HepG2 (cell line): ENCODE results near the gene LENEP. TPM values are rescaled to one million over a fixed set of nuclear protein-coding genes. Genes with fewer than 3 reads are reported as not detected.

Experiments
- ATAD3A ChIP-seq: sonication (generic); formaldehyde crosslinking; IDR thresholded peaks from 2 replicates; pipeline ENCODE4 v1.4.0; 2020; ENCODE audit warnings: missing genetic modification reagents
- ATRX ChIP-seq: sonication (generic); formaldehyde crosslinking; IDR thresholded peaks from 2 replicates; pipeline ENCODE4 v1.4.0; 2020; ENCODE audit warnings: missing genetic modification reagents, borderline replicate concordance
- GPBP1L1 ChIP-seq: sonication (generic); formaldehyde crosslinking; IDR thresholded peaks from 2 replicates; pipeline ENCODE4 v1.5.0; 2020; ENCODE audit warnings: mild to moderate bottlenecking, missing genetic modification reagents
- POLR2A ChIP-seq, 2 experiments: IDR thresholded peaks; 2 replicates each; pipeline ENCODE4 v1.6.1; 2011; ENCODE audit warnings: low read depth in 2 of 2, low read length in 2 of 2, mild to moderate bottlenecking in 1 of 2, moderate library complexity in 1 of 2; ENCODE audit not compliant: insufficient read depth in 1 of 2
- THAP9 ChIP-seq: sonication (generic); formaldehyde crosslinking; IDR thresholded peaks from 2 replicates; pipeline ENCODE4; 2020; ENCODE audit warnings: missing genetic modification reagents, mild to moderate bottlenecking, borderline replicate concordance
- THRA ChIP-seq: sonication (generic); formaldehyde crosslinking; IDR thresholded peaks from 2 replicates; pipeline ENCODE4 v1.4.0; 2020; ENCODE audit warnings: missing genetic modification reagents, borderline replicate concordance
- ZNF260 ChIP-seq: sonication (generic); formaldehyde crosslinking; IDR thresholded peaks from 2 replicates; pipeline ENCODE4 v1.4.0; 2020; ENCODE audit warnings: missing genetic modification reagents, low read depth, mild to moderate bottlenecking, borderline replicate concordance
- ZNF362 ChIP-seq: sonication (generic); formaldehyde crosslinking; IDR thresholded peaks from 2 replicates; pipeline ENCODE4 v1.4.0; 2020; ENCODE audit warnings: missing genetic modification reagents, mild to moderate bottlenecking, borderline replicate concordance
- ZNF44 ChIP-seq: sonication (generic); formaldehyde crosslinking; IDR thresholded peaks from 2 replicates; pipeline ENCODE4 v1.5.1; 2020; ENCODE audit warnings: mild to moderate bottlenecking, missing genetic modification reagents
- ZNF770 ChIP-seq: sonication (generic); formaldehyde crosslinking; IDR thresholded peaks from 2 replicates; pipeline ENCODE4 v1.5.0; 2020; ENCODE audit warnings: mild to moderate bottlenecking, missing genetic modification reagents
- ZNF782 ChIP-seq: sonication (generic); formaldehyde crosslinking; IDR thresholded peaks from 2 replicates; pipeline ENCODE4 v1.4.0; 2020; ENCODE audit warnings: missing genetic modification reagents, mild to moderate bottlenecking, borderline replicate concordance
- polyA plus RNA-seq, 8 experiments: library from polyadenylated mRNA; depleted of rRNA in 3 of 8; stranded (reverse) in 7 of 8; unstranded in 1 of 8; fragments of >200 nt; fragmentation: Illumina TruSeq in 4 of 8; extraction: Trizol in 4 of 8; gene quantifications; 2 replicates each; pipeline versions ENCODE4 v1.2.1 to v1.2.3, GENCODE V29; 2011 to 2016; ENCODE audit warnings: low read depth in 4 of 8, missing spikeins in 1 of 8, mixed read lengths in 1 of 8; ENCODE audit not compliant: insufficient read depth in 1 of 8
- total RNA-seq, 5 experiments: library from RNA; depleted of rRNA; stranded (reverse); fragments of >200 nt; fragmentation: Illumina TruSeq; extraction: Trizol; gene quantifications; 2 replicates each; pipeline ENCODE4 v1.2.3, GENCODE V29; 2016; ENCODE audit warnings: low read depth in 1 of 5

The LENEP gene
- total and polyA plus RNA-seq, 2 of the 13 experiments (the other 11 are each of a cell fraction or from before 2014, with no cell fraction given) = 0.29 TPM; not detected in 1

GRCh38 chr1:154964359-154964758 lies 29.0 kb upstream of the LENEP start (continued):
- no peak for TF ChIP-seq ATRX (CRISPR knock-in tag)
- TF ChIP-seq ZNF770 (CRISPR knock-in tag) = peak; percentile 97
- TF ChIP-seq ZNF44 (CRISPR knock-in tag) = no peak
- TF ChIP-seq POLR2A (IDR thresholded peaks at IDR 0.05; ENCODE audit: insufficient read depth in 1 of 2, low read depth in 2 of 2, low read length in 2 of 2) = 0 out of 4 replicates have a peak, but pooled peaks of 1 of the 2 experiments have one; percentile 25
- TF ChIP-seq ZNF362 (CRISPR knock-in tag) = 0 out of 2 replicates have a peak, but pooled peaks have one; percentile 21
- TF ChIP-seq THRA = 0 out of 2 replicates have a peak, but pooled peaks have one; percentile 18
- TF ChIP-seq ZNF260 = no peak
- no peak for TF ChIP-seq ATAD3A (CRISPR knock-in tag)
- no peak for TF ChIP-seq GPBP1L1 (CRISPR knock-in tag)
- no peak for TF ChIP-seq THAP9 (CRISPR knock-in tag)
- no peak for TF ChIP-seq ZNF782 (CRISPR knock-in tag)
- TF ChIP-seq, all 625 proteins: peak for 12
